Measurements from ENCODE around the gene GPR55. TPM values are rescaled to one million over a fixed set of nuclear protein-coding genes. Genes with fewer than 3 reads are reported as not detected.

The GPR55 gene
- total and polyA plus RNA-seq, 2 donors (not counting 3 experiments of a cell fraction or from before 2014, with no cell fraction given): not detected

GRCh38 chr2:230932556-230933511 lies 7.8 kb upstream of the GPR55 start:
- no peaks in the 10 kb centered on the region for H3K9me3 ChIP-seq (replicated peaks; ENCODE audit: control insufficient read depth, insufficient read depth, low read length)
- H3K27me3 ChIP-seq (ENCODE audit: control insufficient read depth in 2 of 2, insufficient read depth in 2 of 2, low read length in 2 of 2): no peaks in the 10 kb centered on the region
- no peak overlapping the region for H3K27ac ChIP-seq (ENCODE audit: insufficient read depth, low read depth, low read length)
- no peaks in the 10 kb centered on the region for H3K36me3 ChIP-seq (ENCODE audit: control insufficient read depth in 2 of 2, extremely low read depth in 1 of 2, insufficient read depth in 2 of 2, low read length in 2 of 2)
- dilution Hi-C loops (cut with MboI; ENCODE audit: extremely low pct_ligation_motif_present, low sequenced_read_pairs) (no loop called here), intact Hi-C loops (cut with micrococcal nuclease) (no loop called here)
- no peaks in the 10 kb centered on the region for H3K9me1 ChIP-seq (replicated peaks; ENCODE audit: control insufficient read depth, extremely low read depth, insufficient read depth, low read length)
- H3K9ac ChIP-seq (replicated peaks; ENCODE audit: extremely low read depth, insufficient read depth, low read length): no peak overlapping the region
- BruUV-seq (replicated peaks): no TSS peak
- no peak for DNase-seq (ENCODE audit: low read depth, low spot score)
- ChIA-PET POLR2A (no interaction called here), CTCF (no interaction called here)
- no peak overlapping the region for H2AFZ ChIP-seq (ENCODE audit: low read depth, low read length)
- no peaks in the 10 kb centered on the region for H4K20me1 ChIP-seq (replicated peaks; ENCODE audit: control insufficient read depth, extremely low read depth, insufficient read depth, low read length)
- H3K4me2 ChIP-seq (ENCODE audit: insufficient read depth, low read length): no peak overlapping the region
- no peak overlapping the region for H3K4me3 ChIP-seq (replicated peaks in 1 of 3; ENCODE audit: insufficient read depth in 1 of 3, low read depth in 1 of 3, low read length in 3 of 3)
- TF ChIP-seq POLR2A (IDR thresholded peaks at IDR 0.05; ENCODE audit: low read depth, low read length) (no peak), CTCF (IDR thresholded peaks at IDR 0.05; ENCODE audit: extremely low read depth in 1 of 2, insufficient read depth in 1 of 2, low read depth in 1 of 2, low read length in 2 of 2) (no peak), JUN (IDR thresholded peaks at IDR 0.05; ENCODE audit: borderline replicate concordance, insufficient read depth, insufficient read length, low read depth) (no peak), MYC (IDR thresholded peaks at IDR 0.05; ENCODE audit: low read depth, low read length) (no peak), EZH2 (IDR thresholded peaks at IDR 0.05; ENCODE audit: borderline replicate concordance, low read depth, low read length, severe bottlenecking) (no peak), FOS (IDR thresholded peaks at IDR 0.05; ENCODE audit: borderline replicate concordance, insufficient read depth, low read length) (no peak), POLR2AphosphoS5 (IDR thresholded peaks at IDR 0.05; ENCODE audit: insufficient read depth, low read depth, low read length) (no peak), GATA2 (IDR thresholded peaks at IDR 0.05; ENCODE audit: insufficient read depth, insufficient read length, low read depth, low read length) (no peak)
- TF ChIP-seq, protein P1, sequence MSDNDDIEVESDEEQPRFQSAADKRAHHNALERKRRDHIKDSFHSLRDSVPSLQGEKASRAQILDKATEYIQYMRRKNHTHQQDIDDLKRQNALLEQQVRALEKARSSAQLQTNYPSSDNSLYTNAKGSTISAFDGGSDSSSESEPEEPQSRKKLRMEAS (IDR thresholded peaks at IDR 0.05; ENCODE audit: insufficient read depth, insufficient read length): no peak
- H3K79me2 ChIP-seq (ENCODE audit: control insufficient read depth, insufficient read depth, low read length): no peaks in the 10 kb centered on the region
- no peaks in the 10 kb centered on the region for H3K4me1 ChIP-seq (ENCODE audit: control insufficient read depth, extremely low read depth, insufficient read depth, low read length)
- no peak for FAIRE-seq

All from endothelial cell of umbilical vein (primary cell).